ENCODE results near the gene DMBX1.
A peak's percentile ranks its signal among the peaks of the same experiment; 100 is the strongest.

DMBX1 gene

DNA sequence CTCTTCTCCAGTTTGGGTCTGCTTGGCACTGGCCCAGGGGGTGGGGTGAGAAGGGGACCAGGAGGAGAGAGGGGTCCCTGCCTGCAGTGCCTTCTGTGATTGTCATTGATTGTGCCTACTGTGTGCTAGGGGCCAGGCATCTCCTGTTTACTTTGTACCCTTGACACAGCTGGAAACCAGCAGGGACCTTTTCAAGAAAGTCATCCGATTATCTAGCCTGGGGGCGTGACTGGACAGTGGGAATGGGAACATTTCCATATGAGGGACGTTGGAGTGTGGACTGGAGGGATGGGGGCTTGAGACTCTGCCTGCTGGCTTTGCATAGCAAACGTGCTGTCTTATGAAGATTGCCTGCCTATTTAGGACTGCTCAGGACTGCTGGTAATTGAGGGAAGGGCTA, 19.8 kb upstream of the DMBX1 start:
- no peak overlapping the region for H3K4ac ChIP-seq (ENCODE audit: low read length)
- H2BK15ac ChIP-seq (ENCODE audit: low read length): no peak overlapping the region
- H3K18ac ChIP-seq (ENCODE audit: low read length): peak overlapping the region; percentile 46
- H3K36me3 ChIP-seq (replicated peaks in 1 of 2; ENCODE audit: control insufficient read depth in 2 of 2, insufficient read depth in 2 of 2, low read length in 2 of 2): no peaks in the 10 kb centered on the region
- no peak for DNase-seq (ENCODE audit: low spot score)
- no peak overlapping the region for H3K4me2 ChIP-seq (ENCODE audit: insufficient read depth, low read length, poor library complexity, severe bottlenecking)
- no peak overlapping the region for H3K9ac ChIP-seq (ENCODE audit: low read depth, low read length, poor library complexity)
- no peak overlapping the region for H3K4me3 ChIP-seq (ENCODE audit: low read length in 2 of 2)
- no CpG with 5 or more reads among the region's 4 CpGs for WGBS, 2 donors (ENCODE audit: extremely low coverage in 2 of 2, insufficient read length in 2 of 2, insufficient replicate concordance in 1 of 2)
- no peak overlapping the region for H3K14ac ChIP-seq (ENCODE audit: low read length)
- peaks cover 0 to 4% of the 10 kb centered on the region in 2 donors for H3K9me3 ChIP-seq (replicated peaks in 1 of 2; ENCODE audit: control insufficient read depth in 2 of 2, insufficient read depth in 1 of 2, low read depth in 1 of 2, low read length in 2 of 2)
- no peak overlapping the region for H4K8ac ChIP-seq (ENCODE audit: low read depth, low read length)
- H2BK5ac ChIP-seq (ENCODE audit: low read length): no peak overlapping the region
- H3K79me1 ChIP-seq (ENCODE audit: low read depth, low read length): no peaks in the 10 kb centered on the region
- H2BK120ac ChIP-seq (ENCODE audit: low read depth, low read length): no peak overlapping the region
- peaks cover 3 to 93% (median 31%) of the 10 kb centered on the region in 3 experiments for H3K27me3 ChIP-seq (ENCODE audit: control insufficient read depth in 3 of 3, insufficient read depth in 3 of 3, low read depth in 1 of 3, low read length in 3 of 3)
- H3K4me1 ChIP-seq (ENCODE audit: control insufficient read depth in 2 of 2, insufficient read depth in 1 of 2, low read depth in 1 of 2, low read length in 2 of 2): peaks cover 8 to 23% of the 10 kb centered on the region in 2 donors
- no peak overlapping the region for H3K23ac ChIP-seq (ENCODE audit: low read depth, low read length, poor library complexity)
- no peak overlapping the region for H2BK12ac ChIP-seq (ENCODE audit: low read length)
- H3K27ac ChIP-seq (replicated peaks; ENCODE audit: low read length): no peak overlapping the region
- no peak overlapping the region for H4K91ac ChIP-seq (ENCODE audit: low read depth, low read length, poor library complexity)
- no peak overlapping the region for H2AK5ac ChIP-seq (ENCODE audit: low read depth, low read length)
- H2AFZ ChIP-seq (ENCODE audit: low read length): no peak overlapping the region

DNA sequence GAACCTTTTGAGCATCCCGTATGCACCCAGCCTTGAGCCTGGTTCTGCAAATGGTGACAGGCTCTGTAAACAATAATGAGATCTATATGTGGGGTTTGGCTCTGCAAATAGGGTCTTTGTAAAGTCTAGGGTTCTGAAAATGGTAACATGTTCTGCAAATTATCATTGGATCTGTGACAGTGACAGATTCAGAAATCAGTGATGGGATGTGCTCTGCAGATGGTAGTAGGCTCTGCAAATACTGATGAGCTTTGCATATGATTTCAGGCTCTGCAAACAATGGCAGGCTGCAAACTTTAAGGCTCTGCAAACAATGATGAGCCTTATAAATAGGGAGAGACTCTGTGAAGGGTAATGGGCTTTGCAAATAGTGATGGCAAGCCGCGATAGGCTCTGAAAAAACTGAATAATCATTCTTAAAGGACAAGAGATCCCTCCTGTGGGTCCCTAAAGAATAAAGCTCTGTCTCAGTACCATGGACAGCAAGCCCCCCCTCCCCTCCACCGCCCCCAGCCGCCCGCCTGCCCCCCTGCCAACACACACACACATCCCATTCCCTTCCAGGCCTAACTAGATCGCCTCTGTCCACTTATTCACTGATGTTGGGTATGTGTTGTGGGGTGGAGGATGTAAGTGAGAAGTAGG, 17.7 kb upstream of the DMBX1 start:
- Histone ChIP-seq H3K4me1 (ENCODE audit: control insufficient read depth in 2 of 2, insufficient read depth in 1 of 2, low read depth in 1 of 2, low read length in 2 of 2) (peaks cover 3 to 15% of the 10 kb centered on the region in 2 donors), H3K4me2 (ENCODE audit: insufficient read depth, low read length, poor library complexity, severe bottlenecking) (no peak overlapping the region), H3K14ac (ENCODE audit: low read length) (no peak overlapping the region), H2AFZ (ENCODE audit: low read length) (no peak overlapping the region), H3K79me1 (ENCODE audit: low read depth, low read length) (no peaks in the 10 kb centered on the region), H3K27me3 (ENCODE audit: control insufficient read depth in 3 of 3, insufficient read depth in 3 of 3, low read depth in 1 of 3, low read length in 3 of 3) (peaks cover 2 to 96% (median 35%) of the 10 kb centered on the region in 3 experiments), H4K91ac (ENCODE audit: low read depth, low read length, poor library complexity) (no peak overlapping the region), H3K4me3 (ENCODE audit: low read length in 2 of 2) (no peak overlapping the region), H3K23ac (ENCODE audit: low read depth, low read length, poor library complexity) (no peak overlapping the region), H2BK5ac (ENCODE audit: low read length) (no peak overlapping the region), H3K9me3 (replicated peaks in 1 of 2; ENCODE audit: control insufficient read depth in 2 of 2, insufficient read depth in 1 of 2, low read depth in 1 of 2, low read length in 2 of 2) (peaks cover 0 to 3% of the 10 kb centered on the region in 2 donors), H3K9ac (ENCODE audit: low read depth, low read length, poor library complexity) (no peak overlapping the region), H3K27ac (replicated peaks; ENCODE audit: low read length) (no peak overlapping the region), H2BK12ac (ENCODE audit: low read length) (no peak overlapping the region), H3K18ac (ENCODE audit: low read length) (no peak overlapping the region), H4K8ac (ENCODE audit: low read depth, low read length) (no peak overlapping the region), H2BK120ac (ENCODE audit: low read depth, low read length) (no peak overlapping the region), H2BK15ac (ENCODE audit: low read length) (no peak overlapping the region), H3K36me3 (replicated peaks in 1 of 2; ENCODE audit: control insufficient read depth in 2 of 2, insufficient read depth in 2 of 2, low read length in 2 of 2) (no peaks in the 10 kb centered on the region), H3K4ac (ENCODE audit: low read length) (no peak overlapping the region), H2AK5ac (ENCODE audit: low read depth, low read length) (no peak overlapping the region)
- DNase-seq (ENCODE audit: low spot score): no peak
- WGBS, 2 donors (ENCODE audit: extremely low coverage in 2 of 2, insufficient read length in 2 of 2, insufficient replicate concordance in 1 of 2): no CpG with 5 or more reads among the region's 7 CpGs

DNA sequence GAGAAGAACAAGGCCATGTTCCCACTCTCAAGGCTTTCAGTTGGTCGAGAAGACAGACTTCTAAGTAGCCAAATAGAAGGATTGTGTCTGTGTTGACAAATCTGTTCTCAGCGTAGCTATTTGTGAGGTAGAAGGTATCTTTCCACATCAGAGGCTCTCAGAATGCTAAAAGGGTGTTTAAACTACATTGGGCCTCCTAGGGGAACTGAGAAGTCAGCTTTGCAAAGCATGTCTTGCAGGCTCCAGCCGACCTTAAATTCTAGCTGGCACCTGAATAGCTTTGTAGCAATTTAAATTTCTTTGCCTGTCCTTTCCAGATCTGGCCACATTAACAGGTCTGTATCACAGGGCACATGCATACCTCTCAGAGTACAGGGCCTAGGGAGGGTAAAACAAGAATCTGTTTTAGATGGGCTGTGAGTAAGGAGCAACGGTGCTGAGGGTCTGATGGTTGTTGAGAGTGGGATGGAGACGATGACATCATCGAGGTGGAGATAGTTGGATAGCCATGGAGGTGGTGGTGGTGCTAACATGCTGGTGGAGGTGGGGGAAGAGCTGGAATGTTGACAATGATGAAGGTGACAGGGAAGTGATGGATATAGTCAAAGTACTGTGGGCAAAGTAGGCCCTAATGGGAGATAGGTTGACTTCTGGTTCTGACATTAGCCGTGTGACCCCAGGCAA, 17.0 kb upstream of the DMBX1 start:
- H3K27ac ChIP-seq (replicated peaks; ENCODE audit: low read length): no peak overlapping the region
- H3K27me3 ChIP-seq (ENCODE audit: control insufficient read depth in 3 of 3, insufficient read depth in 3 of 3, low read depth in 1 of 3, low read length in 3 of 3): peaks cover 0 to 94% (median 32%) of the 10 kb centered on the region in 3 experiments
- H3K4me2 ChIP-seq (ENCODE audit: insufficient read depth, low read length, poor library complexity, severe bottlenecking): no peak overlapping the region
- no CpG with 5 or more reads among the region's 7 CpGs for WGBS, 2 donors (ENCODE audit: extremely low coverage in 2 of 2, insufficient read length in 2 of 2, insufficient replicate concordance in 1 of 2)
- H3K36me3 ChIP-seq (replicated peaks in 1 of 2; ENCODE audit: control insufficient read depth in 2 of 2, insufficient read depth in 2 of 2, low read length in 2 of 2): no peaks in the 10 kb centered on the region
- no peak overlapping the region for H2BK15ac ChIP-seq (ENCODE audit: low read length)
- no peak overlapping the region for H3K23ac ChIP-seq (ENCODE audit: low read depth, low read length, poor library complexity)
- no peak overlapping the region for H3K9ac ChIP-seq (ENCODE audit: low read depth, low read length, poor library complexity)
- no peak overlapping the region for H4K8ac ChIP-seq (ENCODE audit: low read depth, low read length)
- no peak overlapping the region for H2BK5ac ChIP-seq (ENCODE audit: low read length)
- H2AK5ac ChIP-seq (ENCODE audit: low read depth, low read length): no peak overlapping the region
- H3K4ac ChIP-seq (ENCODE audit: low read length): no peak overlapping the region
- peaks cover 0 to 2% of the 10 kb centered on the region in 2 donors for H3K9me3 ChIP-seq (replicated peaks in 1 of 2; ENCODE audit: control insufficient read depth in 2 of 2, insufficient read depth in 1 of 2, low read depth in 1 of 2, low read length in 2 of 2)
- H2AFZ ChIP-seq (ENCODE audit: low read length): no peak overlapping the region
- H2BK120ac ChIP-seq (ENCODE audit: low read depth, low read length): no peak overlapping the region
- H2BK12ac ChIP-seq (ENCODE audit: low read length): no peak overlapping the region
- no peak overlapping the region for H4K91ac ChIP-seq (ENCODE audit: low read depth, low read length, poor library complexity)
- DNase-seq (ENCODE audit: low spot score): no peak
- H3K79me1 ChIP-seq (ENCODE audit: low read depth, low read length): no peaks in the 10 kb centered on the region
- H3K4me3 ChIP-seq (ENCODE audit: low read length in 2 of 2): no peak overlapping the region
- H3K14ac ChIP-seq (ENCODE audit: low read length): no peak overlapping the region
- H3K4me1 ChIP-seq (ENCODE audit: control insufficient read depth in 2 of 2, insufficient read depth in 1 of 2, low read depth in 1 of 2, low read length in 2 of 2): peaks cover 0 to 13% of the 10 kb centered on the region in 2 donors
- H3K18ac ChIP-seq (ENCODE audit: low read length): no peak overlapping the region

DNA sequence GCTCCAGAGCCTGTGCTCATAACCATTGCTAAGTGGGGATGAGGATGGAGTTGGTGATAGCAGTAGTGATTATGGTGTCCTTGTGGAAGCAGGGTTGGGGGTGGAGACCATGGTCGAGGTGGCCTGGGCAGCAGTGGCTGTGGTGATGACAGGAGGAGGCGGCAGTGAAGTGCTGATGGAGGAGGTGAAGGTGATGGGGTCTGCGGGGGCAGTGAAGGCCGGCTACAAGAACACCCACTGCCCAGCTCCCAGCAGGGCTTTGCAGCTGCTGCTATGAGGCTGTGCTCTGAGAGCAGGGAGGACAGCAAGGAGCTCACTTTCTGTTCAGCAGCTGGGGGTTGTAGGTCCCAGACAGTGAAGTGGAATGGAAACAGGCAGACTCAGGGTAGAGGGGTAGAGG, 15.6 kb upstream of the DMBX1 start:
- Histone ChIP-seq H3K4me3 (ENCODE audit: low read length in 2 of 2) (no peak overlapping the region), H3K14ac (ENCODE audit: low read length) (no peak overlapping the region), H2AFZ (ENCODE audit: low read length) (no peak overlapping the region), H3K36me3 (replicated peaks in 1 of 2; ENCODE audit: control insufficient read depth in 2 of 2, insufficient read depth in 2 of 2, low read length in 2 of 2) (no peaks in the 10 kb centered on the region), H3K23ac (ENCODE audit: low read depth, low read length, poor library complexity) (peak overlapping the region; percentile 22), H3K27me3 (ENCODE audit: control insufficient read depth in 3 of 3, insufficient read depth in 3 of 3, low read depth in 1 of 3, low read length in 3 of 3) (peaks cover 0 to 94% (median 36%) of the 10 kb centered on the region in 3 experiments), H2AK5ac (ENCODE audit: low read depth, low read length) (no peak overlapping the region), H3K27ac (replicated peaks; ENCODE audit: low read length) (no peak overlapping the region), H2BK120ac (ENCODE audit: low read depth, low read length) (no peak overlapping the region), H3K79me1 (ENCODE audit: low read depth, low read length) (no peaks in the 10 kb centered on the region), H2BK12ac (ENCODE audit: low read length) (no peak overlapping the region), H3K9ac (ENCODE audit: low read depth, low read length, poor library complexity) (no peak overlapping the region), H3K4me1 (ENCODE audit: control insufficient read depth in 2 of 2, insufficient read depth in 1 of 2, low read depth in 1 of 2, low read length in 2 of 2) (peaks cover 0 to 18% of the 10 kb centered on the region in 2 donors), H3K4me2 (ENCODE audit: insufficient read depth, low read length, poor library complexity, severe bottlenecking) (no peak overlapping the region), H2BK15ac (ENCODE audit: low read length) (no peak overlapping the region), H3K9me3 (replicated peaks in 1 of 2; ENCODE audit: control insufficient read depth in 2 of 2, insufficient read depth in 1 of 2, low read depth in 1 of 2, low read length in 2 of 2) (peaks cover 0 to 2% of the 10 kb centered on the region in 2 donors), H4K8ac (ENCODE audit: low read depth, low read length) (no peak overlapping the region), H3K18ac (ENCODE audit: low read length) (peak overlapping the region; percentile 36), H4K91ac (ENCODE audit: low read depth, low read length, poor library complexity) (no peak overlapping the region), H3K4ac (ENCODE audit: low read length) (no peak overlapping the region), H2BK5ac (ENCODE audit: low read length) (no peak overlapping the region)
- no CpG with 5 or more reads among the region's 4 CpGs for WGBS, 2 donors (ENCODE audit: extremely low coverage in 2 of 2, insufficient read length in 2 of 2, insufficient replicate concordance in 1 of 2)
- DNase-seq (ENCODE audit: low spot score): no peak
